ENCODE results near the gene ACTG2.

DNA sequence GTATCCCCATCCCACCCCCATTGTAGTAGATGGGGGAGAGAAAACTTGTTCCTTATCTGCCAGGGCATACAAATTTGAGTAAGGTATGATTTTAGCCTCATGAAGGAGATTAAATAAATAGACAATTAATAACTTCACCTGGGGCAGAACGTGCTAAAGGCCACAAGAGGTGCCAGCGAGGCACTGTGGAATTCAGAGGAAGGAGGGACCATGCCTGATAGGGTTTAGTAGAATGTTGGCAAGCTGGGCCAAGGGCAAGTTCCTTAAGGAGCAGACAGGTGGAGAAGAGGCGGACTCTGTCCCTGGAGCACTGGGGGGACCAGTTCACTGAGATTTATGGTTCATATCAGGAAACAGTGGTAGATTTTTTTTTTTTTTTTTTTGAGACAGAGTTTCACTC lies 41.5 kb upstream of the ACTG2 start:
- no peak for TF ChIP-seq POLR2A (IDR thresholded peaks at IDR 0.05; ENCODE audit: low read depth, low read length)
- no peak for TF ChIP-seq POLR2AphosphoS5 (IDR thresholded peaks at IDR 0.05; ENCODE audit: low read length)
- no peak for TF ChIP-seq ZNF274 (IDR thresholded peaks at IDR 0.05; ENCODE audit: insufficient read depth, insufficient read length)
- no peak for TF ChIP-seq CHD2 (IDR thresholded peaks at IDR 0.05; ENCODE audit: borderline replicate concordance, low read depth, low read length)
- no peak for TF ChIP-seq SRF (IDR thresholded peaks at IDR 0.05; ENCODE audit: low read depth in 2 of 2, low read length in 2 of 2)
- TF ChIP-seq, protein P1, sequence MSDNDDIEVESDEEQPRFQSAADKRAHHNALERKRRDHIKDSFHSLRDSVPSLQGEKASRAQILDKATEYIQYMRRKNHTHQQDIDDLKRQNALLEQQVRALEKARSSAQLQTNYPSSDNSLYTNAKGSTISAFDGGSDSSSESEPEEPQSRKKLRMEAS (IDR thresholded peaks at IDR 0.05; ENCODE audit: low read depth, low read length), result no peak
- TF ChIP-seq, protein P2, sequence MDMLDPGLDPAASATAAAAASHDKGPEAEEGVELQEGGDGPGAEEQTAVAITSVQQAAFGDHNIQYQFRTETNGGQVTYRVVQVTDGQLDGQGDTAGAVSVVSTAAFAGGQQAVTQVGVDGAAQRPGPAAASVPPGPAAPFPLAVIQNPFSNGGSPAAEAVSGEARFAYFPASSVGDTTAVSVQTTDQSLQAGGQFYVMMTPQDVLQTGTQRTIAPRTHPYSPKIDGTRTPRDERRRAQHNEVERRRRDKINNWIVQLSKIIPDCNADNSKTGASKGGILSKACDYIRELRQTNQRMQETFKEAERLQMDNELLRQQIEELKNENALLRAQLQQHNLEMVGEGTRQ (IDR thresholded peaks at IDR 0.05; ENCODE audit: borderline replicate concordance, low read depth, low read length), result no peak
- no peak for TF ChIP-seq SREBF2 (IDR thresholded peaks at IDR 0.05; ENCODE audit: low read length)
- no peak for TF ChIP-seq HDAC2 (IDR thresholded peaks at IDR 0.05)
- TF ChIP-seq EP300 (IDR thresholded peaks at IDR 0.05; ENCODE audit: borderline replicate concordance in 1 of 2, control insufficient read depth in 1 of 2, low read depth in 2 of 2, low read length in 2 of 2), result no peak
- no peak for TF ChIP-seq NFYB (IDR thresholded peaks at IDR 0.05; ENCODE audit: insufficient read depth, low read depth, low read length)
- TF ChIP-seq, protein P3, sequence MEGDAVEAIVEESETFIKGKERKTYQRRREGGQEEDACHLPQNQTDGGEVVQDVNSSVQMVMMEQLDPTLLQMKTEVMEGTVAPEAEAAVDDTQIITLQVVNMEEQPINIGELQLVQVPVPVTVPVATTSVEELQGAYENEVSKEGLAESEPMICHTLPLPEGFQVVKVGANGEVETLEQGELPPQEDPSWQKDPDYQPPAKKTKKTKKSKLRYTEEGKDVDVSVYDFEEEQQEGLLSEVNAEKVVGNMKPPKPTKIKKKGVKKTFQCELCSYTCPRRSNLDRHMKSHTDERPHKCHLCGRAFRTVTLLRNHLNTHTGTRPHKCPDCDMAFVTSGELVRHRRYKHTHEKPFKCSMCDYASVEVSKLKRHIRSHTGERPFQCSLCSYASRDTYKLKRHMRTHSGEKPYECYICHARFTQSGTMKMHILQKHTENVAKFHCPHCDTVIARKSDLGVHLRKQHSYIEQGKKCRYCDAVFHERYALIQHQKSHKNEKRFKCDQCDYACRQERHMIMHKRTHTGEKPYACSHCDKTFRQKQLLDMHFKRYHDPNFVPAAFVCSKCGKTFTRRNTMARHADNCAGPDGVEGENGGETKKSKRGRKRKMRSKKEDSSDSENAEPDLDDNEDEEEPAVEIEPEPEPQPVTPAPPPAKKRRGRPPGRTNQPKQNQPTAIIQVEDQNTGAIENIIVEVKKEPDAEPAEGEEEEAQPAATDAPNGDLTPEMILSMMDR (IDR thresholded peaks at IDR 0.05 in 2 of 3, conservative IDR thresholded peaks at IDR 0.05 in 1 of 3; ENCODE audit: control insufficient read depth in 2 of 3, extremely low read depth in 1 of 3, insufficient read depth in 1 of 3, low read depth in 3 of 3, low read length in 3 of 3), result peak; percentile 34 to 48 (median 38)
- TF ChIP-seq MEF2A (IDR thresholded peaks at IDR 0.05; ENCODE audit: insufficient read depth, low read depth, low read length), result no peak
- TF ChIP-seq EZH2 (IDR thresholded peaks at IDR 0.05; ENCODE audit: borderline replicate concordance, control insufficient read depth, low read depth, low read length), result no peak
